ENCODE results near the gene VSIG10.

DNA sequence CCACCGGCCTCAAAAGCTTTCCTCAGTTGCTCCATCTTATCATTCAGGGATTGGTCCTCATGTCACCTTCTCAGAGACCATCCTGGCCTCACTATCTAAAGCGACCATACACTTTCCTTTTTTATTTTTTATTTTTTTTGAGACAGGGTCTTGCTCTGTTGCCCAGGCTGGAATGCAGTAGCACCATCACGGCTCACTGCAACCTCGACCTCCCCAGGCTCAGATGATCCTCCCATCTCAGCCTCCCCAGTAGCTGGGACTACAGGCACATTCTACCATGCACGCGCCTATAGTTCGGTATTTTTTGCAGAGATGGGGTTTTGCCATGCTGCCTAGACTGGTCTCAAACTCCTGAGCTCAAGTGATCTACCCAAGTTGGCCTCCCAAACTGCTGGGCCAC, 45.6 kb downstream of the VSIG10 start:
- TF ChIP-seq, protein P1, sequence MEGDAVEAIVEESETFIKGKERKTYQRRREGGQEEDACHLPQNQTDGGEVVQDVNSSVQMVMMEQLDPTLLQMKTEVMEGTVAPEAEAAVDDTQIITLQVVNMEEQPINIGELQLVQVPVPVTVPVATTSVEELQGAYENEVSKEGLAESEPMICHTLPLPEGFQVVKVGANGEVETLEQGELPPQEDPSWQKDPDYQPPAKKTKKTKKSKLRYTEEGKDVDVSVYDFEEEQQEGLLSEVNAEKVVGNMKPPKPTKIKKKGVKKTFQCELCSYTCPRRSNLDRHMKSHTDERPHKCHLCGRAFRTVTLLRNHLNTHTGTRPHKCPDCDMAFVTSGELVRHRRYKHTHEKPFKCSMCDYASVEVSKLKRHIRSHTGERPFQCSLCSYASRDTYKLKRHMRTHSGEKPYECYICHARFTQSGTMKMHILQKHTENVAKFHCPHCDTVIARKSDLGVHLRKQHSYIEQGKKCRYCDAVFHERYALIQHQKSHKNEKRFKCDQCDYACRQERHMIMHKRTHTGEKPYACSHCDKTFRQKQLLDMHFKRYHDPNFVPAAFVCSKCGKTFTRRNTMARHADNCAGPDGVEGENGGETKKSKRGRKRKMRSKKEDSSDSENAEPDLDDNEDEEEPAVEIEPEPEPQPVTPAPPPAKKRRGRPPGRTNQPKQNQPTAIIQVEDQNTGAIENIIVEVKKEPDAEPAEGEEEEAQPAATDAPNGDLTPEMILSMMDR (IDR thresholded peaks at IDR 0.05) = no peak
- no peak for TF ChIP-seq POLR2A (IDR thresholded peaks at IDR 0.05)
